Left lung (tissue), 10 donors: ENCODE results near the gene VDAC1. TPM values are rescaled to one million over a fixed set of nuclear protein-coding genes. Genes with fewer than 3 reads are reported as not detected.
"Not testable (repeated sequence)": the region's sequence is repeated elsewhere in the genome, so short reads cannot be mapped to it uniquely, and the experiment has no call there.

Experiments used
- ATAC-seq: fragments of 200-7000 bp; cut with Tn5 transposase; one replicate; pipeline ENCODE4 v1.9.1; 2020; ENCODE audit warnings: moderate library complexity
- DNase-seq, 4 donors: peaks; one replicate each; pipeline ENCODE4 v3.0.0-alpha.2; 2013 to 2020
- H3K27ac ChIP-seq, 2 donors: fragments of 200-600 bp; sonication (generic) in 1 of 2; one replicate each; pipeline versions ENCODE4 v1.5.0 to v1.8.0; 2020 to 2021
- H3K27me3 ChIP-seq, 2 donors: fragments of 200-600 bp; sonication (generic) in 1 of 2; one replicate each; pipeline versions ENCODE4 v1.5.0 to v1.8.0; 2020 to 2021
- H3K36me3 ChIP-seq, 2 donors: fragments of 200-600 bp; sonication (generic) in 1 of 2; one replicate each; pipeline versions ENCODE4 v1.5.0 to v1.8.0; 2020 to 2021
- H3K4me1 ChIP-seq, 2 donors: fragments of 200-600 bp; one replicate each; pipeline ENCODE4 v1.8.0; 2021
- H3K4me3 ChIP-seq, 2 donors: fragments of 200-600 bp; sonication (generic) in 1 of 2; one replicate each; pipeline versions ENCODE4 v1.5.0 to v1.8.0; 2020 to 2021; ENCODE audit warnings: mild to moderate bottlenecking in 1 of 2
- H3K9me3 ChIP-seq, 2 donors: fragments of 200-600 bp; sonication (generic) in 1 of 2; one replicate each; pipeline versions ENCODE4 v1.5.0 to v1.8.0; 2020 to 2021
- CTCF ChIP-seq, 2 donors: fragments of 200-600 bp; sonication (generic) in 1 of 2; IDR thresholded peaks; one replicate each; pipeline versions ENCODE4 v1.5.0 to v1.8.0; 2021; ENCODE audit warnings: antibody characterized with exemption in 2 of 2
- intact Hi-C, 2 donors: fragments of 100-400 bp; cut with DNase I; formaldehyde crosslinking; loops; one replicate each; pipeline versions ENCODE4 v1.11.2 to v1.14.2; 2022
- polyA plus RNA-seq, 6 donors: library from polyadenylated mRNA; unstranded; fragments of 120-200 nt; gene quantifications; one replicate each; pipeline ENCODE4 v1.2.1, GENCODE V29; 2013; ENCODE audit not compliant: insufficient read length in 6 of 6
- total RNA-seq, 2 donors: library from RNA; stranded (reverse); fragmentation: NEBNext Ultra II Directional; extraction: Animal tissue kit (Norgen Biotek cat#: 25700); gene quantifications; one replicate each; pipeline ENCODE4 v1.2.1, GENCODE V29; 2021
- donor health status: DM: no; HTN: yes; CAD: no.
- donor health status: DM: no; HTN: no; CAD: no.

The VDAC1 gene
- total and polyA plus RNA-seq, 8 donors = 118 to 186 (median 133) TPM

- H3K4me3 ChIP-seq = no peak overlapping the region
- ATAC-seq (no peak), DNase-seq (no peak)
- H3K36me3 ChIP-seq = peaks cover 0 to 95% of the 10 kb centered on the region in 2 donors
- H3K9me3 ChIP-seq = no peaks in the 10 kb centered on the region
- intact Hi-C loops = no loop called here
- no peak for TF ChIP-seq CTCF (IDR thresholded peaks at IDR 0.05)
- no peak overlapping the region for H3K27ac ChIP-seq
- H3K27me3 ChIP-seq = no peaks in the 10 kb centered on the region
- no peaks in the 10 kb centered on the region for H3K4me1 ChIP-seq
Observed at GRCh38 chr5:133981714-133982113, 23.1 kb downstream of the VDAC1 start.

- Histone ChIP-seq H3K9me3 (no peaks in the 10 kb centered on the region), H3K36me3 (peaks cover 0 to 95% of the 10 kb centered on the region in 2 donors), H3K4me3 (no peak overlapping the region), H3K4me1 (no peaks in the 10 kb centered on the region), H3K27ac (no peak overlapping the region), H3K27me3 (no peaks in the 10 kb centered on the region)
- TF ChIP-seq CTCF (IDR thresholded peaks at IDR 0.05) = no peak
- no peak for DNase-seq
- intact Hi-C loops = no loop called here
- ATAC-seq = no peak
Observed at GRCh38 chr5:133980652-133981051, 24.1 kb downstream of the VDAC1 start.

GRCh38 chr5:133978943-133979342 is 25.8 kb downstream of the VDAC1 start:
- H3K27ac ChIP-seq = no peak overlapping the region
- H3K36me3 ChIP-seq = peaks cover 0 to 95% of the 10 kb centered on the region in 2 donors
- no peak for ATAC-seq
- H3K4me3 ChIP-seq = no peak overlapping the region
- no peaks in the 10 kb centered on the region for H3K27me3 ChIP-seq
- TF ChIP-seq CTCF (IDR thresholded peaks at IDR 0.05) = no peak
- no peaks in the 10 kb centered on the region for H3K9me3 ChIP-seq
- DNase-seq = no peak
- H3K4me1 ChIP-seq = no peaks in the 10 kb centered on the region
- intact Hi-C loops = no loop called here

GRCh38 chr5:133977858-133978257 is 26.9 kb downstream of the VDAC1 start:
- Histone ChIP-seq H3K4me3 (no peak overlapping the region), H3K27ac (no peak overlapping the region), H3K27me3 (no peaks in the 10 kb centered on the region), H3K9me3 (no peaks in the 10 kb centered on the region), H3K4me1 (no peaks in the 10 kb centered on the region), H3K36me3 (peaks cover 0 to 96% of the 10 kb centered on the region in 2 donors)
- intact Hi-C loops = no loop called here
- DNase-seq (no peak), ATAC-seq (no peak)
- no peak for TF ChIP-seq CTCF (IDR thresholded peaks at IDR 0.05)

GRCh38 chr5:133977161-133977787 is 27.5 kb downstream of the VDAC1 start:
- no peak overlapping the region for H3K27ac ChIP-seq
- TF ChIP-seq CTCF (IDR thresholded peaks at IDR 0.05) = no peak
- ATAC-seq = peak; percentile 76
- DNase-seq = peak in 2 of 4 donors; percentile 18 to 46
- no peak overlapping the region for H3K4me3 ChIP-seq
- no peaks in the 10 kb centered on the region for H3K9me3 ChIP-seq
- intact Hi-C loops = no loop called here
- no peaks in the 10 kb centered on the region for H3K4me1 ChIP-seq
- H3K36me3 ChIP-seq = peaks cover 0 to 96% of the 10 kb centered on the region in 2 donors
- H3K27me3 ChIP-seq = no peaks in the 10 kb centered on the region

GRCh38 chr5:133975546-133975945 is 29.2 kb downstream of the VDAC1 start:
- H3K9me3 ChIP-seq, H3K4me3 ChIP-seq, H3K27me3 ChIP-seq, intact Hi-C loops, H3K27ac ChIP-seq, ATAC-seq, H3K4me1 ChIP-seq: not testable (repeated sequence)
- peaks cover 0 to 93% of the 10 kb centered on the region in 2 donors for H3K36me3 ChIP-seq
- DNase-seq = peak in 1 of 4 donors; percentile 34
